ENCODE data around the gene SLC12A7. TPM values are rescaled to one million over a fixed set of nuclear protein-coding genes. Genes with fewer than 3 reads are reported as not detected.

Gene SLC12A7
- total and polyA plus RNA-seq, 9 of the 15 experiments (the other 6 are each of a cell fraction or from before 2014, with no cell fraction given), result 0.01 to 3.1 (median 0.56) TPM

DNA sequence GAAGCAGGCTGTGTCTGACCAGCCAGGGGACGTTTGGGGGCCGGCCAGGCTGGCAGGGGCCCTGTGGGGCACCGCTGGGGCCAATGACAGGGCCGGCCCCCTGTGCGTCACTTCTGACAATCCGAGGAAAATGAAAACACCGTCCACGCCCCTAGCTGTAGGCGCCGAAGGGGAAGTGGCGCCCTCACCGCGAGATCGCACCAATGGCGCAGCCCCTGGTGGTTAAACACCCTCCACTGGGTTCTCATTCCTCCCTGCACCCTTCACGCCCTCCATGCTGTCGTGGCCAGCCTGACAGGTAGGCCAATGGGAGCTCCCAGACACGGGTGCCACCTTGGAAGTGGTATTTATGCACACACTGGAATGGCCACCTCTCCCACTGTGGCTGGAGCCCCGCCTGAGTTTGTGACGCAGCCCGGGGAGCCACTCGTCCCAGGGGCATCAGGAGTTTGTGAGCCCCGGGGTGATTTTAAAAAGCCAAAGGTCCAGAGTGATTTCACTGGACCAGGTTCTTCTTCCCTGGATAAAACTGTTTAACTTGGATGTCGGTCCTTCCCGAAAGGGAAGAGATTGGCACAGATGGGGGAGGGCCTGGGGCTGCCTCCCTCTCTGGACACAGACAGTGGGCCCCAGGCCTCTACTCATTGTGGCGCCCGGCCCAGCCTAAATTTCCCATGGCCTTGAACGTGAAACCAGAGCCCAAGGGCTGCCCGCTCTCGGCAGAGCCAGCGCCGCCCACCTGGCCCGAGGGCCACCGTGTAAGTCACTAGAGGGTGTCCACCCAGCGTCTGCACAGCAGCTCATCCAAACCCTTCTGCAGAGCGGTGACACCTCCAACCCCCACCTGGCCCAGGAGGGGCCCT lies 53.5 kb downstream of the SLC12A7 start (continued):
- no peak for TF ChIP-seq FOXK2 (conservative IDR thresholded peaks at IDR 0.05 in 1 of 2, IDR thresholded peaks at IDR 0.05 in 1 of 2; ENCODE audit: low read depth in 2 of 2)
- no peak for TF ChIP-seq POLR2B (IDR thresholded peaks at IDR 0.05; ENCODE audit: low read depth, partially characterized antibody)

- WGBS (ENCODE audit: insufficient coverage, low coverage, missing lambda C conversion rate), result 43% methylated on average over 30 of the region's 36 CpGs
- Histone ChIP-seq H3K9me1 (ENCODE audit: control insufficient read depth, insufficient read depth, low read length) (no peaks in the 10 kb centered on the region), H3K9ac (ENCODE audit: insufficient read depth in 1 of 2, low read depth in 2 of 2, low read length in 2 of 2) (no peak overlapping the region), H2AFZ (ENCODE audit: low read depth, low read length) (no peak overlapping the region), H3K9me3 (replicated peaks; ENCODE audit: control insufficient read depth, insufficient read depth, low read depth, low read length) (no peaks in the 10 kb centered on the region), H3K4me1 (replicated peaks in 1 of 2; ENCODE audit: control insufficient read depth in 2 of 2, insufficient read depth in 2 of 2, low read length in 2 of 2) (peaks cover 0 to 61% of the 10 kb centered on the region in 2 experiments; a peak in 1 of 5 replicates), H3K4me2 (ENCODE audit: insufficient read depth, low read length) (no peak overlapping the region), H3K36me3 (ENCODE audit: control insufficient read depth, insufficient read depth, low read length) (no peaks in the 10 kb centered on the region), H3K27me3 (ENCODE audit: control insufficient read depth in 2 of 2, insufficient read depth in 2 of 2, low read length in 2 of 2) (peaks cover 20 to 68% of the 10 kb centered on the region in 2 experiments), H3K4me3 (no peak overlapping the region), H3K79me2 (ENCODE audit: control insufficient read depth, insufficient read depth, low read length) (no peaks in the 10 kb centered on the region), H3K27ac (ENCODE audit: extremely low read depth, low read depth, low read length) (no peak overlapping the region), H4K20me1 (replicated peaks; ENCODE audit: control insufficient read depth, insufficient read depth, low read length) (peaks cover 34% of the 10 kb centered on the region)
- TF ChIP-seq TEAD4 (IDR thresholded peaks at IDR 0.05; ENCODE audit: low read length), result no peak
- TF ChIP-seq TEAD4 (CRISPR knock-in tag; IDR thresholded peaks at IDR 0.05; ENCODE audit: borderline replicate concordance), result no peak
- no peak for TF ChIP-seq STAT5B (CRISPR knock-in tag; IDR thresholded peaks at IDR 0.05)
- TF ChIP-seq TEAD1 (CRISPR knock-in tag; IDR thresholded peaks at IDR 0.05), result no peak
- TF ChIP-seq KLF13 (tag; IDR thresholded peaks at IDR 0.05; ENCODE audit: borderline replicate concordance, low read depth), result no peak
- no peak for TF ChIP-seq TFAM (CRISPR knock-in tag; conservative IDR thresholded peaks at IDR 0.05)
- DNase-seq (ENCODE audit: extremely low read depth in 1 of 4, low spot score in 3 of 4) (no peak), FAIRE-seq (no peak), ATAC-seq (no peak)
- intact Hi-C loops (cut with micrococcal nuclease) (no loop called here), in situ Hi-C loops (cut with MboI) (no loop called here)
- no TSS peak for BruUV-seq (replicated peaks)
- ChIA-PET POLR2A (interaction anchor here (1.9 kb wide), 1 partner anchor 10 kb away, joined by 5 read pairs; no protein-coding TSS in a partner anchor), CTCF (ENCODE audit: low intra/inter-chr PET ratio) (no interaction called here)
These were observed 54.3 kb downstream of the SLC12A7 start for GRCh38 chr5:1057485-1058082.

All from K562 (cell line).